PC-3 (cell line): ENCODE data around the gene RAMAC. TPM values are rescaled to one million over a fixed set of nuclear protein-coding genes. Genes with fewer than 3 reads are reported as not detected.
"Not testable (repeated sequence)": the region's sequence is repeated elsewhere in the genome, so short reads cannot be mapped to it uniquely, and the experiment has no call there.

ENCODE experiments used
- ATAC-seq: fragments of 200-7000 bp; cut with Tn5 transposase; 2 replicates; pipeline ENCODE4 v1.9.1; 2020; ENCODE audit warnings: mild to moderate bottlenecking, moderate library complexity
- BruUV-seq: library from RNA; stranded (reverse); fragments of 400-500 nt; replicated peaks from 2 replicates; lab custom pipeline; 2021; lab: Mats Ljungman, UMichigan
- CTCF ChIA-PET: fragments of 300-600 bp; sonication (Branson Sonifier 250); formaldehyde crosslinking; loops from one replicate; lab custom pipeline; 2022; ENCODE audit warnings: antibody characterized with exemption; lab: Charles Lee
- POLR2A ChIA-PET: fragments of 300-600 bp; sonication (Branson Sonifier 250); formaldehyde crosslinking; loops from one replicate; lab custom pipeline; 2022; ENCODE audit warnings: antibody characterized with exemption; ENCODE audit not compliant: unreplicated experiment; lab: Charles Lee
- DNase-seq: peaks from one replicate; pipeline ENCODE4 v3.0.0-alpha.2; 2015
- H2AFZ ChIP-seq: fragments of 300-600 bp; sonication (generic); 2 replicates; pipeline ENCODE4 v1.6.0; 2016; ENCODE audit warnings: antibody characterized with exemption, low read length
- H3F3A ChIP-seq: fragments of 300-600 bp; sonication (generic); one replicate; pipeline ENCODE4 v1.6.0; 2017; ENCODE audit warnings: antibody characterized with exemption, low read length, control low read depth, mild to moderate bottlenecking; ENCODE audit not compliant: unreplicated experiment
- H3K27ac ChIP-seq: fragments of 300-600 bp; sonication (generic); 2 replicates; pipeline ENCODE4 v1.5.1; 2016; ENCODE audit warnings: mild to moderate bottlenecking, low read length
- H3K27me3 ChIP-seq: fragments of 300-600 bp; sonication (generic); 2 replicates; pipeline ENCODE4 v1.6.1; 2016; ENCODE audit warnings: low read length, mixed read lengths
- H3K36me3 ChIP-seq: fragments of 300-600 bp; sonication (generic); 2 replicates; pipeline ENCODE4 v1.6.1; 2016; ENCODE audit warnings: low read depth, mixed run types, low read length, mixed read lengths
- H3K4me1 ChIP-seq: fragments of 300-600 bp; sonication (generic); 2 replicates; pipeline ENCODE4 v1.5.1; 2016; ENCODE audit warnings: low read length; ENCODE audit not compliant: insufficient read depth
- H3K4me2 ChIP-seq: fragments of 300-600 bp; sonication (generic); 2 replicates; pipeline ENCODE4 v1.6.0; 2016; ENCODE audit warnings: low read length
- H3K4me3 ChIP-seq: fragments of 300-600 bp; sonication (generic); 2 replicates; pipeline ENCODE4 v1.5.1; 2016; ENCODE audit warnings: mild to moderate bottlenecking, low read length, mixed read lengths
- H3K79me2 ChIP-seq: fragments of 300-600 bp; sonication (generic); 2 replicates; pipeline ENCODE4 v1.6.1; 2017; ENCODE audit warnings: low read length, mixed read lengths
- H3K9ac ChIP-seq: fragments of 300-600 bp; sonication (generic); 2 replicates; pipeline ENCODE4 v1.6.0; 2016; ENCODE audit warnings: mild to moderate bottlenecking, low read length
- H3K9me2 ChIP-seq: fragments of 300-600 bp; sonication (generic); replicated peaks from 2 replicates; pipeline ENCODE4 v1.6.1; 2016; ENCODE audit warnings: mixed run types, low read length, mixed read lengths
- H3K9me3 ChIP-seq: fragments of 300-600 bp; sonication (generic); 2 replicates; pipeline ENCODE4 v1.6.1; 2016; ENCODE audit warnings: low read length, mixed read lengths
- H4K20me1 ChIP-seq: fragments of 300-600 bp; sonication (generic); 2 replicates; pipeline ENCODE4 v1.6.1; 2016; ENCODE audit warnings: low read length, mixed read lengths
- EZH2 ChIP-seq: fragments of 300-600 bp; sonication (generic); IDR thresholded peaks from one replicate; pipeline ENCODE4 v1.6.1; 2017; ENCODE audit warnings: antibody characterized with exemption, mild to moderate bottlenecking, low read length; ENCODE audit not compliant: unreplicated experiment
- EZH2phosphoT487 ChIP-seq: fragments of 300-600 bp; sonication (generic); IDR thresholded peaks from 2 replicates; pipeline ENCODE4 v1.6.1; 2018; ENCODE audit warnings: mild to moderate bottlenecking, antibody characterized with exemption, low read length, borderline replicate concordance
- intact Hi-C: fragments of 100-400 bp; cut with micrococcal nuclease; formaldehyde crosslinking; loops from 2 replicates; pipeline ENCODE4 v1.9.0; 2023
- total RNA-seq: library from RNA; depleted of rRNA; stranded (reverse); fragments of >200 nt; gene quantifications from 2 replicates; pipeline ENCODE4 v1.2.3, GENCODE V29; 2014
- TF ChIP-seq, protein P1 (sequence below): fragments of 300-600 bp; sonication (generic); conservative IDR thresholded peaks from 2 replicates; pipeline ENCODE4 v1.5.1; 2017; ENCODE audit warnings: antibody characterized with exemption, low read depth, mild to moderate bottlenecking, low read length

Gene RAMAC
- total RNA-seq, 1 experiment from 2014 or later = 43.8 TPM

DNA sequence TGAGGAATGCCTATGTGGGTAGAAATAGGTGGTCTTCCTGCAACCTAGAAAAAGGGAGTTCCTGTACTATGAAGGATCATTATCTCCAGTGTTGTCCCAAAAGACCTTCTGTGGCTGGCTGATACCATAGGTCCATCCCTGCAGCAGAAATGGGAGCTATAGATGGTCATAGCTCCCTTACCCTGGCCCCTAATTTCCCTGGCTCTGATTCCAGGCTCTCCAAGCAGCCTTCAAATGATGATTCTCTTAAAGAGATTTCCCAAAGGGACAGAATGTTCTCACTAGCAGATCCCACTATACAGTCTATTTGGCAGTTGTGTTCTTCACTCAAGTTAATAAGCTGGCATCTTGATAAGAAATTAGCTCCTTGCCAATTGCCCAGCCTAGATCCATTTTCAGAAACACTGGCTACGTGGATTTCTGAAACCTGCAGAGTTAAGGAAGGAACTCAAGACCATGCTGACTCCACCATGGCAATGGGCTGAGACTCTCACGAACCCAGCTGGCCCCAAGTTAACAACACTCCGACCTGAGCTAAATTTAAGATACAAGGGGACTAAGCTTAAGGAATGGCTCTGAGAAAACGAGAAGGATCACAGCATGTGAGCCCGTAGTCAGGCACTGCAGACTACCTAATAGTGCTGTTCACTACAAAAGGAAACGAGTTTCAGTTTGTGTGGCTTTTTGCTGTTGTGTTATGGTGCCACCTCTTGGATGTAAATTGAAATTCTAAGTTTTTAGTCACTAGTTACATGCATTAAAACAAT is 14.1 kb downstream of the RAMAC start:
- POLR2A ChIA-PET = no interaction called here
- DNase-seq = peak; percentile 75

DNA sequence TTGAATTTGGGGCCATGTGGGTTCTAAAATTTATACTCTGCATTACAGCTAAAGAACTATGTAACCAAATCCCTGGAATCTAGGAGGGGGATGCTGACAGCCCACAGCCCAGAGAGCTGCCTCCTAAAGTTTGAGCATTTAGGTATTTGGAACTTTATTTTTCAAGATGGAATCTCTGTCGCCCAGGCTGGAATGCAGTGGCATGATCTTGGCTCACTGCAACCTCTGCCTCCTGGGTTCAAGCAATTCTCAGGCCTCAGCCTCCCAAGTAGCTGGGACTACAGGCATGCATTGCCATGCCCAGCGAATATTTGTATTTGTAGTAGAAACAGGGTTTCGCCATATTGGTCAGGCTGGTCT is 14.6 kb downstream of the RAMAC start:
- H3F3A ChIP-seq, POLR2A ChIA-PET, H3K79me2 ChIP-seq, H3K36me3 ChIP-seq, H3K4me2 ChIP-seq, H3K9me3 ChIP-seq, H2AFZ ChIP-seq, H3K4me3 ChIP-seq, H3K27ac ChIP-seq, H3K27me3 ChIP-seq, H3K4me1 ChIP-seq, H3K9me2 ChIP-seq, BruUV-seq, H3K9ac ChIP-seq, DNase-seq, H4K20me1 ChIP-seq, CTCF ChIA-PET: not testable (repeated sequence)
- peak; percentile 16; the same call in 1 of the 2 replicates for ATAC-seq
- intact Hi-C loops = loop anchor here (1.0 kb wide), 2 partner anchors 151 to 168 kb away; no protein-coding TSS in a partner anchor
- TF ChIP-seq, protein P1, sequence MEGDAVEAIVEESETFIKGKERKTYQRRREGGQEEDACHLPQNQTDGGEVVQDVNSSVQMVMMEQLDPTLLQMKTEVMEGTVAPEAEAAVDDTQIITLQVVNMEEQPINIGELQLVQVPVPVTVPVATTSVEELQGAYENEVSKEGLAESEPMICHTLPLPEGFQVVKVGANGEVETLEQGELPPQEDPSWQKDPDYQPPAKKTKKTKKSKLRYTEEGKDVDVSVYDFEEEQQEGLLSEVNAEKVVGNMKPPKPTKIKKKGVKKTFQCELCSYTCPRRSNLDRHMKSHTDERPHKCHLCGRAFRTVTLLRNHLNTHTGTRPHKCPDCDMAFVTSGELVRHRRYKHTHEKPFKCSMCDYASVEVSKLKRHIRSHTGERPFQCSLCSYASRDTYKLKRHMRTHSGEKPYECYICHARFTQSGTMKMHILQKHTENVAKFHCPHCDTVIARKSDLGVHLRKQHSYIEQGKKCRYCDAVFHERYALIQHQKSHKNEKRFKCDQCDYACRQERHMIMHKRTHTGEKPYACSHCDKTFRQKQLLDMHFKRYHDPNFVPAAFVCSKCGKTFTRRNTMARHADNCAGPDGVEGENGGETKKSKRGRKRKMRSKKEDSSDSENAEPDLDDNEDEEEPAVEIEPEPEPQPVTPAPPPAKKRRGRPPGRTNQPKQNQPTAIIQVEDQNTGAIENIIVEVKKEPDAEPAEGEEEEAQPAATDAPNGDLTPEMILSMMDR = peak; percentile 6; the same call in 1 of the 2 replicates

More for the DNA sequence above, 14.1 kb downstream of the RAMAC start:
- intact Hi-C loops = loop anchor here (1.0 kb wide), 2 partner anchors 151 to 168 kb away; no protein-coding TSS in a partner anchor
- Histone ChIP-seq H3F3A (no peaks in the 10 kb centered on the region), H3K4me2 (peak overlapping the region; percentile 81), H4K20me1 (no peaks in the 10 kb centered on the region), H3K27ac (no peak overlapping the region), H3K9me2 (no peaks in the 10 kb centered on the region), H3K36me3 (peaks cover 4% of the 10 kb centered on the region; the same call in 1 of the 2 replicates), H3K4me3 (peak overlapping the region; percentile 56), H2AFZ (peak overlapping the region; percentile 63), H3K9ac (peak overlapping the region; percentile 37; the same call in 1 of the 2 replicates), H3K27me3 (no peaks in the 10 kb centered on the region), H3K79me2 (no peaks in the 10 kb centered on the region), H3K9me3 (no peaks in the 10 kb centered on the region), H3K4me1 (no peaks in the 10 kb centered on the region)
- TF ChIP-seq, protein P1 = peak; percentile 79
- TF ChIP-seq EZH2phosphoT487 = no peak
- TF ChIP-seq EZH2 = no peak
- CTCF ChIA-PET = no interaction called here
- BruUV-seq = no TSS peak
- peak; percentile 81 for ATAC-seq

DNA sequence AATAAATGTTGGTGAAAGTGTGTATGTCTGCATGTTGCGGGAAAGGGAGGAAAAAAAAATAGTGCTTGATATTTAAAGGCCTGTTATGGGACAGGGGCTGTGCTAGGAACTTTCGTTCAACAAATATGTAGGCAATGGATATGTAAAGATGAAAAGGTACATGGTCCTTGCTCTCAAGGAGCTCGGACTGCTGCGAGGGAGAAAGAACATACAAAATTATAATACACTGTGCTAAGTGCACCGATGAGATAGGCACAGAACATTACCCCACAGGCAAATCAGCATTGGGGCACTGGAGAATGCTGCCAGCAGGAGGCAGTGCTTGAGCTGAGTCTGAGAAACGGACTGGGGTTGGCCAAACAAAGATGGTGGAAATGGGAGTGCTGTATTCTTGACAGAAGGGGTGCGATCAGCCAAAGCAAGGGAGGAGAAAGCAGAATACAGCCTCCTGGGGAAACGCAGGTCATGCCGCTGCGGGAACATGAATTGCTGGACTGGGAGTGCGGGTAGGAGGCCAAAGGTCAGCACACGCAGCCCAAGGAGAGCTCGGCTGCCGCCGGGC is 24.8 kb downstream of the RAMAC start:
- Histone ChIP-seq H2AFZ (peak overlapping the region; percentile 80), H3K9me2 (no peaks in the 10 kb centered on the region), H3K4me1 (peaks cover 20% of the 10 kb centered on the region), H3K27me3 (no peaks in the 10 kb centered on the region), H3K79me2 (peaks cover 14% of the 10 kb centered on the region), H3K4me3 (peak overlapping the region; percentile 92), H4K20me1 (no peaks in the 10 kb centered on the region), H3K36me3 (peaks cover 14% of the 10 kb centered on the region), H3K9me3 (no peaks in the 10 kb centered on the region), H3K27ac (peak overlapping the region; percentile 44), H3F3A (no peaks in the 10 kb centered on the region), H3K9ac (peak overlapping the region; percentile 93), H3K4me2 (peak overlapping the region; percentile 85)
- ATAC-seq = peak; percentile 61
- peak; percentile 71 for DNase-seq
- ChIA-PET POLR2A (no interaction called here), CTCF (interaction anchor here (0.6 to 1.3 kb wide), 2 partner anchors 210 to 261 kb away, joined by 3 to 4 read pairs; no protein-coding TSS in a partner anchor)
- TSS peak; percentile 45 for BruUV-seq
- TF ChIP-seq, protein P1 = peak; percentile 86
- TF ChIP-seq EZH2phosphoT487 = no peak
- intact Hi-C loops = loop anchor here (2.0 kb wide), 1 partner anchor 198 kb away; no protein-coding TSS in a partner anchor
